NCI-H1105 (cell line): Measurements from ENCODE around the gene NLRC5.
A peak's percentile ranks its signal among the peaks of the same experiment; 100 is the strongest.
"Not testable (repeated sequence)": the region's sequence is repeated elsewhere in the genome, so short reads cannot be mapped to it uniquely, and the experiment has no call there.

Experiments
- DNase-seq: peaks from one replicate; lab custom pipeline; 2025; lab: John Stamatoyannopoulos, UW

NLRC5 gene

GRCh38 chr16:57107321-57107922 is 118.1 kb downstream of the NLRC5 start:
- no peak for DNase-seq

- DNase-seq = no peak
Measured at GRCh38 chr16:57108432-57108831, 119.1 kb downstream of the NLRC5 start.

GRCh38 chr16:57109259-57110105 is 120.1 kb downstream of the NLRC5 start:
- not testable (repeated sequence) for DNase-seq

DNA sequence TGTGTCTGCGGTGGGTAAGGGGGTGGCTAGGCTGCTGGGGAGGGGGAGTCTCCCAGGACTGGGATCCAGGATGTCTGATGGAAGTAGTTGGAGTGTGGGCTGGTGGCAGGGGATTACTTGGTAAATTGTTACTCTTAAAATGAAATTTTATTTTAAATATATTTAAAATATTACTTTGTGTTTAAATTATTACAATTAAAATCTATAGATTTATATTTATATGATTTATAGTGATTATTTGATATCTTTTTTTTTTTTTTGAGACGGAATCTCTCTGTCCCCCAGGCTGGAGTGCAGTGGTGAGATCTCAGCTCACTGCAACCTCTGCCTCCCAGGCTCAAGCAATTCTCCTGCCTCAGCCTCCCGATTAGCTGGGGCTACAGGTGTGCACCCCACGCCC is 121.6 kb downstream of the NLRC5 start:
- DNase-seq = no peak

GRCh38 chr16:57111420-57111819 is 122.1 kb downstream of the NLRC5 start:
- no peak for DNase-seq

DNA sequence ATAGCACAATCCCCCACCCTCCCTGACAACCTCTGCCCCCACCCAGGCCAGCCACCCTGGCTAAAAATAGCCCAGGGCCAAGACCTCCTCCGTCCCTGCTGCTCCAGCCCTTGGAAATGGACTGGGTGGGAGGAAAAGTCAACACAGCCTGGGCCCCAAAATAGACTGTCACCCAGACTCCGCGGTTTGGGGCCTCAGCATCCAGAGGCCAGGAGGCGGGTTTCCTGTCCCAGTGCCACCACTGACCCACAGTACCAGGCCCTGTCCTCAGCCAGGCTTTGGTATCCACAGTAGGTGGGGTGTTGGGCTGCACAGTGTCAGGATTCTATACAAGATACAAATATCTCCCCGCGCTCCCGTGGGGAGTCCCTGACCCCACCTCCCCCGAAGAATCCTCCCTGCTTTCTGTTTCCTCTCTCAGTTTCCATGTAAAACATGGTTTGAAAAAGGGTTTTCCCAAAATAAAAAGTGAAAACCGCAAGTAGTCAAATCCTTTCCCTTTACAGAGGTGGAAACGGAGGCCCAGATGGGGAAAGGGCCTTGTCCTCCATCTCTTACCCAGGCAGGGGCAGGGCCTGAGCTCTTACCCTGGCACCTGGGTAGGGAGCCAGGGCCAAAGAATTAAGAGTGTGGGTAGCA is 123.2 kb downstream of the NLRC5 start:
- no peak for DNase-seq

DNA sequence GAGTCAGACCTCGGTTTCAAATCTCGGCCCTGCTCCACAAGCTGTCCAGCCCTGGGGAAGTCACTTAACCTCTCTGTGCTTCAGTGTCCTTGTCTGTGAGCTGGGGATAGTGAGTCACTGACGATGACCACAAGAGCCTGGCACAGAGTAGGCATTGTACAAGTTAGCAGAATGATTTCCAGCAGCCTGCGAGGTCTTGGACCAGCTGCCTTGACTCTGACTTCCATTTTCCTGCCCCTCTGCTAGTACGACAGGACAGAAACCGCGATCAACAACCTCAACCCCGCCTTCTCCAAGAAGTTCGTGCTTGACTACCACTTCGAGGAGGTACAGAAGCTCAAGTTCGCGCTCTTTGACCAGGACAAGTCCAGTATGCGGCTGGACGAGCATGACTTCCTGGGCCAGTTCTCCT is 123.7 kb downstream of the NLRC5 start:
- no peak for DNase-seq

GRCh38 chr16:57113664-57114063 is 124.3 kb downstream of the NLRC5 start:
- DNase-seq = no peak

DNA sequence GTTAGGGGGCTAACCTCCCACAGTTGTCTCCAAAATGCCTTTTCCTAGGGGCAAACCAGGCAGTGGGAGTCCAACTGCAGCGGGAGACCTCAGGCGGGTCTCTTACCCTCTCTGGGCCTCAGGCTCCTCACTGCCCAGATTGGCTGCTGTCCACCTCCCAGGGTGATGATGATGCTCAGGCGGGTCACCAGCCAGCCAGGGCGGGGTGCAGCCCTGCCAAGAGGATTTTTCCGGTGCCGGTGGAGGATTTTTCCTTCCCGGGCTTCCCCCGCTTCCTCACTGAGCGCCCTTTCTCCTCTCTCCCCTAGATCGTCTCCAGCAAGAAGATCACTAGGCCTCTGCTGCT is 125.8 kb downstream of the NLRC5 start:
- DNase-seq = no peak

GRCh38 chr16:57115514-57116182 is 126.3 kb downstream of the NLRC5 start:
- DNase-seq = peak; percentile 9

DNA sequence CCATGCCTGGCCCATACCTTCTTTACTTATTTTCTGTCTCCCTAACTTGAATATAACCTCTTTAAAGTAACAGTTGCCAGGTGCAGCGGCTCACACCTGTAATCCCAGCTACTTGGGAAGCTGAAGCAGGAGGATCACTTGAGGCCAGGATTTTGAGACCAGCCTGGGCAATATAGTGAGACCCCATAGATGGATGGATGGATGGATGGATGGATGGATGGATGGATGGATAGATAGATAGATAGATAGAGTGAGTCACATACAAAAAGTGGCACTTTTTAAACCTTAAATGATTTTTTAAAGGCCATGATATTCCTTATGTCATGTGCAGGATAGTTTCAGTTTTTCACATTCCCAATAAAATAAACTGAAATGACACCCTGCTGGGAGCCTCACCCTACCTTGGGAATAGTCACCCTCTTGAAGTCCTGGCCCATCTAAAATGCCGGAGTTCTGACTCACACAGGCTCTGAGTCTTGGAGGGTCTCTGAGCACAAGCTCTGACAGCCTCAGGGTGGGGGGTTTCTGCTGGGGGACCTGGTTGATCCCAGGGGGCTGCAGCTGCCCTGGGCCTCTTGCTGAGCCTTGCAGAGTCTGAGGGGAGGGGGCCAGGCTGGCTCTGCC is 129.2 kb downstream of the NLRC5 start:
- DNase-seq = no peak

DNA sequence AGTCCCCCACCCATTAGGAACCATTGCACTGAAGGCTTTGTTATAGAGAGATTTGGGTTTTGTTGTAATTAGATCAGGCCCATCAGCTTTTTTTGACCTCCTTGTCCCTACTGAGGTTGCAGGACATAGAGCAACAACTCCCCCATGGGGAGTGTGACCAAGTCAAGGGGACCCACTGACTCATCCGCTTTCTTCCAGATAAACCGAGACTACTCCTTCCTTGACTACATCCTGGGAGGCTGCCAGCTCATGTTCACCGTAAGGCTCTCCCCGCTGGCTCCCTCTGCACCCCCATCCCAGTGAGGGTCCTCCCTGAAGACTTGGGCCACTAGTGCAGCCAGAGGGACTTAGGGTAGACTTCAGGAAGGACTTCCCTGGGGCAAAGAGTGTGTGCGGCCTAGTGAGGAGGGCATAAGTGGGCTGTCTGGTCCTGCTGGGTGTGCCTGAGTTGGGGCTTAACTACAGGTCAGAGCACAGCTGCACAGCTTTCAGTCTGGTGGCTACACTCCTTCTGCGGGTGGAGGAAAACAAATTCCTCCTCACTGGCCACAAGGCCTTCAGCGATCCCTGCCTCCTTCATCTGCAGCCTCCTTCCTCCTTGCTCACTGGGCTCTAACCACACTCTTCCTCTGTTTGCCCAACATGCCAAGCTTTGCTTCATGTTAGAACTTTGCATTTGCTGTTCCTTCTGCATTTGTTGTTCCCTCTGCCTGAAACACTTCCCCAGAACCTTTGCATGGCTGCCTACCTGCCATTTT is 134.0 kb downstream of the NLRC5 start:
- DNase-seq = no peak

- no peak for DNase-seq
Measured at GRCh38 chr16:57123974-57124674, 134.8 kb downstream of the NLRC5 start.

DNA sequence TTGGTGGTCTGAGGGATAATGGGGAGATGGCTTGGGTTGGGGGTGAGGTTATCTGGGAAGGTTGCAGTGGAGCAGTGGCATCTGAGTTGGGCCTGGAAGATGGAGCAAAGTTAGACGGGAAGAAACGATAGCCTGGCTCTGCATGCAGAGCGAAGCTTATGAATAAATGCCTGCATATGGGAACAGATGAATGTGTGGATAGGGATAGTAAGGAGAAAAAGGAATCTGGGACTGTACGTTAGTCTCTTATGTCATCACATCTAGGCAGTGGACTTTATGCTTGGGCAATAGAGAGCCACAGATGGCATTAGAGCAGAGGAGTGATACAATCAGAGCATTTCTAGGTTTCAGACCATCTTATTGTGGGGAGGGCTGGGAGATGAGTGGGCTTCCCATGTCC is 136.0 kb downstream of the NLRC5 start:
- no peak for DNase-seq

DNA sequence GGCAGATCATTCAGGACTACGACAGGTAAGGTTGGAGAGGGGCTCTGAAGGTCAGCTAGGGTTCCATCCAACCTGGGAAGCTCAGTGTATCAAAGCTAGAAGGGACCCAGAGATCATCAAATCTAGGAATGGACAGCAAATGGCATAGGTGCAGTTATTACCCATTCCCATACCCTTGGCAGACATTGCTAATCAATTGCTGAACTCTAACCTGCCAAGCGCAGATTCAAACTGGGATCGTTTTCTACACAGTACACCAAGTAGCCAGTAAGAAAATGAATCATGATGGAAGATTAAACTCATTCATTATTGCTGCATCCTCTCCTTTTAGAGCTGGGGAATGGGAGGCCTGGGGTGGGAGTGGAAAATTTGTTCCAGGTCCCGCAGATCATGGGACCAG is 136.6 kb downstream of the NLRC5 start:
- DNase-seq = no peak

DNA sequence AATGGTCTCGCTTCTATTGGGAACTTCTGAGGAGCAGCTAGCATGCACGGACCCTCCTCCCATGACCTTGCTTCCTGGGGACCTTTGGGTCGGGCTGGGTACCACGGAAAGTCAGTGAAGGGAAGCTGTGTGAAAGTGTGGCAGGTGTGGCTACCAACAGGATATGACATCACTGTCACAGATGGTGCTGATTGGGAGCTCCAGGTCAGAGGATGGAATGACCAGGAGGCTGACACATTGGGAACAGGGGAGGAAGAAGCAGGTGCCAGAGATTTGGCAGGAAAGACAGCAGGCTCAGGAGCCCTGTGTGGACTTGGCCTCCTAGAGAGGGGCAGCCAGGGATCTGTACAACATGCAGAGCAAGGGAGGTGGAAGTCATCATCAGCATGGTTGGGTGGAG is 137.1 kb downstream of the NLRC5 start:
- no peak for DNase-seq

- DNase-seq = no peak
Measured at GRCh38 chr16:57127037-57127763, 137.8 kb downstream of the NLRC5 start.

GRCh38 chr16:57127836-57128235 is 138.5 kb downstream of the NLRC5 start:
- DNase-seq = no peak

- no peak for DNase-seq
Measured at GRCh38 chr16:57128771-57129389, 139.5 kb downstream of the NLRC5 start.

DNA sequence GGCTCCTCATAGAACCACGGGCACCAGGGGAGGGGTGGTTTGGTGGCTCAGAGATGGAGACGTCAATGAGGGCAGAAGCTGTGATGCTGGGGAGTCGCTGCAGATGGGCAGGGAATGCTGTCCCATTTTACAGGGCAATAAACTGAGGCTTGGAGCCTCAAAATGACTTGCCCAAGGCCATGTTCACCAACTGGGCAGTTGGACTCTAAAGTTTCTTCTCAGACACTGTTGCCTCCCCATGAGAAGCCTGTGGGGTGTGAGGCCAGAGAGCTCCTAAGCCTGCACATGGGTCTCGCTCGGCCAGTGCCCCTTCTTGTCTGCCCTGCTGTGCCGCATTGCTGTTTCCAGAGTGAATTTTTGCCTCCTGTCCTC is 141.6 kb downstream of the NLRC5 start:
- DNase-seq = no peak
